ENCODE results near the gene CNOT8. TPM values are rescaled to one million over a fixed set of nuclear protein-coding genes. Genes with fewer than 3 reads are reported as not detected.
A peak's percentile ranks its signal among the peaks of the same experiment; 100 is the strongest.

The CNOT8 gene
- total RNA-seq, 1 experiment from 2014 or later: 45.6 TPM

- Histone ChIP-seq H4K20me1 (ENCODE audit: control insufficient read depth, insufficient read depth, insufficient read length) (no peaks in the 10 kb centered on the region), H3T11ph (ENCODE audit: low read length) (no peak overlapping the region)
- H3K27ac Mint-ChIP-seq: peak overlapping the region in 2 of 3 experiments; percentile 19 to 24; a peak in 1 of 7 replicates
These were observed 37.5 kb downstream of the CNOT8 start for GRCh38 chr5:154895606-154896561.

More at GRCh38 chr5:154895606-154896561, 37.5 kb downstream of the CNOT8 start:
- H4K8ac ChIP-seq (replicated peaks; ENCODE audit: insufficient read length, low read depth, low read length): no peak overlapping the region
- no peak overlapping the region for H4K5ac ChIP-seq (ENCODE audit: insufficient read length, low read depth, low read length)
- TF ChIP-seq CTCF (conservative IDR thresholded peaks at IDR 0.05): no peak
- H2BK15ac ChIP-seq (ENCODE audit: low read depth, low read length): no peak overlapping the region
- H2BK5ac ChIP-seq (ENCODE audit: insufficient read length, low read length): no peak overlapping the region
- H2AK5ac ChIP-seq (ENCODE audit: insufficient read length, low read length): no peak overlapping the region
- H3K9me3 ChIP-seq (ENCODE audit: control insufficient read depth, low read depth, low read length): no peaks in the 10 kb centered on the region
- no peak overlapping the region for H3K9ac ChIP-seq (ENCODE audit: extremely low read depth, insufficient read length, low read length)
- H2BK120ac ChIP-seq (ENCODE audit: low read depth, low read length, poor library complexity, severe bottlenecking): no peak overlapping the region
- DNase-seq: no peak
- H3K14ac ChIP-seq (ENCODE audit: insufficient read depth, low read length): no peak overlapping the region
- H3K27me3 ChIP-seq (ENCODE audit: insufficient read depth, low read length): no peaks in the 10 kb centered on the region
- H3K23ac ChIP-seq (ENCODE audit: insufficient read length, low read depth, low read length): no peak overlapping the region
- Mint-ChIP-seq H3K36me3 (ENCODE audit: insufficient read depth in 1 of 3, low read depth in 3 of 3) (peaks cover 52 to 92% (median 90%) of the 10 kb centered on the region in 3 experiments; a peak in 6 of 7 replicates), H3K27me3 (ENCODE audit: low read depth) (no peaks in the 10 kb centered on the region), H3K9me3 (no peaks in the 10 kb centered on the region), H3K4me3 (no peak overlapping the region), H3K4me1 (no peaks in the 10 kb centered on the region)
- no peak overlapping the region for H4K91ac ChIP-seq (ENCODE audit: insufficient read length, low read depth, low read length)
- H3K56ac ChIP-seq (ENCODE audit: insufficient read length, low read depth, low read length): no peak overlapping the region
- H2AFZ ChIP-seq (ENCODE audit: low read length): no peak overlapping the region
- no peak overlapping the region for H3K27ac ChIP-seq (ENCODE audit: insufficient read length, low read depth, low read length)
- no peak overlapping the region for H3K4me2 ChIP-seq (ENCODE audit: insufficient read depth, insufficient read length, low read length)
- H3K23me2 ChIP-seq (ENCODE audit: insufficient read length, low read depth, low read length, poor library complexity, severe bottlenecking): no peaks in the 10 kb centered on the region
- no peaks in the 10 kb centered on the region for H3K4me1 ChIP-seq (ENCODE audit: insufficient read depth, low read length)
- H3K79me2 ChIP-seq (ENCODE audit: insufficient read depth, low read length): no peaks in the 10 kb centered on the region
- H2BK12ac ChIP-seq (ENCODE audit: insufficient read length, low read depth, low read length): no peak overlapping the region
- no peaks in the 10 kb centered on the region for H3K79me1 ChIP-seq (ENCODE audit: insufficient read depth, low read depth, low read length, poor library complexity, severe bottlenecking)
- WGBS (ENCODE audit: extremely low coverage, insufficient read length, low lambda C conversion rate): no CpG with 5 or more reads among the region's 14 CpGs
- H3K18ac ChIP-seq (ENCODE audit: insufficient read length, low read depth, low read length): no peak overlapping the region
- no peak overlapping the region for H3K4ac ChIP-seq (ENCODE audit: low read depth, low read length)
- no peak overlapping the region for H2BK20ac ChIP-seq (ENCODE audit: low read depth, low read length, poor library complexity, severe bottlenecking)
